Measurements from ENCODE around the gene ZNF148. TPM values are rescaled to one million over a fixed set of nuclear protein-coding genes. Genes with fewer than 3 reads are reported as not detected.

The ZNF148 gene
- total RNA-seq, 1 donor from 2014 or later = 17.7 TPM

DNA sequence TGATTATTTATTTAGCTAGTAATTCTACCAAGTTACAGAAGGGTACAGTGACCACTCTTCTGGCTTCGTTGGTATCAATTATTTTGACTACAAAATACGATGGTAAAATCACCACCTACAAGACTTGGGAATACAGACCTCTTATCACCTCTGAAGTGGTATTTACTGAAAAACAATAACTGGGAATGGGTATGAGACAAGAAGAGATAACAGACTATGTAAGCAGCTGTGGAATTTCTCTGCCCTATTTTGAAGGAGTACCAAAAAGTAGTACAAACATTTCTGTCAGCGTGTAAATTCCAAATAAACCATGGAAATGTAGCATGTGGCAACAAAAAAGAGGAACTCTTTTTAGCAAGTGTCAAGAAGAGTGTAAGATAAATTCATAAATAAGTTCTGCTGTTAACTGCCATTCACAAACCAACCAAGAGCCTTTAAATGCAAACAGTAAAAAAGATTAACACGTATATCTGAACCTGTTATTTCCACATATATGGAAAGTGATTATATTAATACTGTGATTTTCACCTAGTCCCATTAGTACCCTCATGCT, 85.6 kb downstream of the ZNF148 start:
- DNase-seq (ENCODE audit: low spot score) (no peak), ATAC-seq (no peak)

DNA sequence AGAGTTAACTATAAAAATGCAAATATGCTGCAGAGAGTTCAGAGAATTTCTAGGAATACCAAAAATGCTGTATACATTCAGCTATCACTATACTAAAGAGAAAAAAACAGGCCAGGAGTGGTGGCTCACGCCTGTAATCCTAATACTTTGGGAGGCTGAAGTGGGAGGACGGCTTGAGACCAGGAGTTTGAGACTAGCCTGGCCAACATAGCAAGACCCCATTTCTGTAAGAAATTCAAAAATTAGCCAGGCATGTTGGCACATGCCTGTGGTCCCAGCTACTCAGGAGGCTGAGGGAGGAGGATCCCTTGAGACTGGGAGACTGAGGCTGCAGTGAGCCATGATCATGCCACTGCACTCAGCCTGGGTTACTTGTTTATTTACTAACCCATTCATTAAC, 87.9 kb downstream of the ZNF148 start:
- ATAC-seq (no peak), DNase-seq (ENCODE audit: low spot score) (no peak)

DNA sequence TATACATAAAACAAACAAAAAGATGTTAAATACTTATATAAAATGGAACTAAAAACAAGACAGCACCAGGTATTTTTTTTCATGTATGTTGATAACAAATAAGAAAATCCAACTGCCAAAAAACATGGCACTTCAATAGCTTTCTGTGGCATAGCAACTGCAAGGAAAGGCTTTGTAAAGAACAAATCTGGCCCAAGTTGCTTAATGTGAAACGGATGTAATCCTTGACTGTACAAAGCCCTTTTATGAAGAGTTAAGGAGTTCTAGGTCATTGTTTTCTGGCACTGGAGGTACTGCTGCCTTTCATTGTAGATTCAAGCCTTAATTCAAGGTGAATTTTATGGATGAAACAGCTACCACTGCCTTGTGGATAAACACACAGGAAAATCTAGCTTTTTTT, 93.7 kb downstream of the ZNF148 start:
- no peak for DNase-seq (ENCODE audit: low spot score)
- no peak for ATAC-seq

DNA sequence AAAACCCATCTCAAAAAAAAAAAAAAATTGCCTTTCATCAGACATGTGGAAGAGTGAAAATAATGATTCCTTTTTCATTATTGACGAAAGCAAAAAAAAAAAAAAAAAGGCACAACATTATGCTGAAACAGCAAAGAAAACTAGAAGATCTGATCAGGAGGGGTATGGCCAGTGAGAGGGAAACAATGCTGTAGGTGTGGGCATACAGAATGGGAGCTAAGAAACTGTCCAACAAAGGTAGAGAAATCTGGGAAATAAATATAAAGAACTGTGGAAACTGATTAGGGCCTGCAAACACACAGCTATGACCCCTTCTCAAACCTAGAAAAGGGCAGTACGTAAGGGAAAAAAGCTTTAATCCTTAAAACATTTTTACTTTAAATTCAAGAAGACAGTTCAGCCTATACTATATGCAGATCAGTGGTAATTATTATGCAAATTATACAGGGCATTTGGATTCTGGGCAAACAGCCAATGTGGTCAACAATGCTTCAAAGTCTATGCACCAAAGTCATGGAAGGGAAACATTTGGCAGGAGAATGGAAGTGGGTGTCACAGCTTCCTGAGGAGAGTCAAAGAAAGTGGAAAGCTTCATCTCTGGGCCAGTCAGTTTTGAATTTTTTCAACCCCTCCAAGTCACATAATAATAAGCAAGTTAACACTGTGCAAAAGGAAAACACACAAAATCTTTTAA, 94.3 kb downstream of the ZNF148 start:
- ATAC-seq = peak; percentile 58
- DNase-seq (ENCODE audit: low spot score) = no peak

DNA sequence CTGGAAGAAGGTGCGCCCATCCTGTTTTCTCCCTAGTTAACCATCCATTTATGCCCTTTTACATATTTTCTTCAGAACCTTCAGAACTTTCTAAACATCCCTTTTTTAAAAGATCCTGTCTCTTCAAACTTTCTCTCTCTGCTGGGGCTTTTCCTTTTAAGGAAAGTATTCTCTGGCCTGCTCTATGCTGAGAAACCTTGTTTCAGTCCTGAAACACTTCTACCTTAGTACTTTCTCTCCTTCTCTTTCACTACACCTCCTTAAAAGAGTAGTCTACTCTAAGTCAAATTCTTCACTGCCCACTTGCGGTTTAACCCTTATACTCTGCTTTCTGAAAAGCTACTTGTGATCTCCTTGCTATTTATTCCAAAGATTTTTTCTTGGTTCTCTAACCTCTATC, 97.0 kb downstream of the ZNF148 start:
- ATAC-seq (no peak), DNase-seq (ENCODE audit: low spot score) (no peak)

DNA sequence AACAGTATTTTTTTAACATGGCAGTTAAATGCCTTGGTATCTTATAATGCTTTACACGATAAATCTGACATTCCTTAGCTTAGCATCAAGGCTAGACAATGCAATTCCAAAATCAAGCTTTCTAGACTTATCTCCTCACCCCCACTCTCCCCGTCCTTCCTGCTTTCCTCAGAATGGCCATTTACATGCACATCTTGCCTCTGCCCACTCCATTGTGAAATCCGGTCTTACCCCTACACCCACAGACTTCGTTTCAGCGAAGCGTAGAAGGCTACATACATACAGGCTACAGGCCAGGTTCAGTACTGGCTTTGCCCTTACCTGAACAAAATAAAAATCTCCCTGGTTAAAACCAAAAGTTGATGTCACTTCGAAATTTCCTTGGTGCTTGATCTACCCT, 104.0 kb downstream of the ZNF148 start:
- no peak for ATAC-seq
- no peak for DNase-seq (ENCODE audit: low spot score)

DNA sequence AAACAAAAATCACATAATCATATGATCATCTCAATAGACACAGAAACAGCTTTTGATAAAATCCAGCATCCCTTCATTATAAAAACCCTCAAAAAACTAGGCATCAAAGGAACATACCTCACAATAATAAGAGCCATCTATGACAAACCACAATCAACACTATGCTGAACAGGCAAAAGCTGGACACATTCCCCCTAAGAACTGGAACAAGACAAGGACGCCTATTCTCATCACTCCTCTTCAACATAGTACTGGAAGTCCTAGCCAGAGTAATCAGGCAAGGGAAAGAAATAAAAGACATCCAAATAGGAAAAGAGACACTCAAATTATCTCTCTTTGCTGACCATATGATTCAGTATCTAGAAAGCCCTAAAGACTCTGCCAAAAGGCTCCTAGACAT, 107.7 kb downstream of the ZNF148 start:
- no peak for ATAC-seq

DNA sequence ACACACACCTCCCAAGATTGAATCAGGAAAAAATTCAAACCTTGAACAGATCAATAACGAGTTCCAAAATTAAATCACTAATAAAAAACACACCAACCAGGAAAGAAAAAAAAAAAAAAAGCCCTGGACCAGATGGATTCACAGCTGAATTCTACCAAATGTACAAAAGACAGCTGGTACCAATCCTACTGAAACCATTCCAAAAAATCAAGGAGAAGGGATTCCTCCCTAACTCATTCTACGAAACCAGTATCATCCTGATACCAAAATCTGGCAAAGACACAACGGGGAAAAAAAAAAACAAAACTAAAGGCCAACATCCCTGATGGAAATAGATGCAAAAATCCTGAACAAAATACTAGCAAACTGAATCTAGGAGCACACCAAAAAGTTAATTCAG, 108.2 kb downstream of the ZNF148 start:
- DNase-seq (ENCODE audit: low spot score) (no peak), ATAC-seq (no peak)

More for the DNA sequence above, 107.7 kb downstream of the ZNF148 start:
- no peak for DNase-seq (ENCODE audit: low spot score)

DNA sequence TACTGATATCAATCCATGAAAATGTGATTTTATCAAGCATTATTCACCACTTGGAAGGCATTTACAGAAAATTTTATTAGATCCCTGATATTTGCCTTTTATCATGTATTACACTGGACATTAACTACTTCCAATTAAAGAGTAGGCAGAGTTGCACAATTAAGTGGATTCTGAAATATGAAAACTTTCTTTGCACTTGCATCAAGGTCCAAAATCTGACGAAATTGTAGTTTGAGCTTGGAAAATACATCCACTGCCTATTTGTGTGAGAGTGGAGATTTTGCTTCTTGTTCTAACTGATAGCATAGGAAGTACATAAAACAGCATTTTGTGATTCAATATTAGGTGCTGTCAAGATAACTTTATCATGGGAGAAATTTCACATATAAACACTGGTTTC, 113.0 kb downstream of the ZNF148 start:
- ATAC-seq (peak; percentile 39), DNase-seq (ENCODE audit: low spot score) (no peak)

DNA sequence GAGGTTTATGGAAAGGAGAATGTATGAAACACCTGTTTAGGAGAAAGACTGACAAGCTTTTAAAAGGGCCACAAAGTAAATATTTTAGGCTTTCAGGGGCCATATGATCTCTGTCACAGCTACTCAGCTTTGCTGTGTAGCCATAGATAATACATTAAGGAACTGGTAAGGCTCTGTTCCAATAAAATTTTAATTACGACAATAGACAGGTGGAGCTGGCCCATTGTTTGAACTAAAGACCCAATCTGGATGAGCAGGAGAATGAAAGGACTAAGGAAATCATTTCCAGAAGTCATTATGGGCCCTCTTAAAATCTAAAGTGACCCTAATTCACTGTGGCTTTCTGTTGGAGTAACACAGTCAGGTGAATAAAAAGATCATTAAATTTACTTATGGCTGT, 114.1 kb downstream of the ZNF148 start:
- ATAC-seq = no peak
- DNase-seq (ENCODE audit: low spot score) = no peak

DNA sequence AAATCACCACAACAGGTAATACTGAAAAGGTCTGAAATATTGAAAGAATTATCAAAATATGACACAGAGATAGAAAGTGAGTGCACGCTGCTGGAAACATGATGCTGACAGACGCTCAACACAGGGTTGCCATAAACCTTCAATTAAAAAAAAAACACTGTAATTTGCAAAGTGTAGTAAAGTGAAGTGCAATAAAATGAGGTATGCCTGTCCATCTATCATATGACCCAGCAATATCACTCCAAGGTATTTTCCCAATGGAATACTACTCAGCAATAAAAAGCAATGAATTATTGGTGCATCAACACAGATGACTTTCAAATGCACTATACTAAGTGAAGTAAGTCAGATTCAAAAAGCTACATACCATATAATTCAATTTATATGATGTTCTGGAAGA, 115.0 kb downstream of the ZNF148 start:
- no peak for DNase-seq (ENCODE audit: low spot score)
- ATAC-seq = no peak

DNA sequence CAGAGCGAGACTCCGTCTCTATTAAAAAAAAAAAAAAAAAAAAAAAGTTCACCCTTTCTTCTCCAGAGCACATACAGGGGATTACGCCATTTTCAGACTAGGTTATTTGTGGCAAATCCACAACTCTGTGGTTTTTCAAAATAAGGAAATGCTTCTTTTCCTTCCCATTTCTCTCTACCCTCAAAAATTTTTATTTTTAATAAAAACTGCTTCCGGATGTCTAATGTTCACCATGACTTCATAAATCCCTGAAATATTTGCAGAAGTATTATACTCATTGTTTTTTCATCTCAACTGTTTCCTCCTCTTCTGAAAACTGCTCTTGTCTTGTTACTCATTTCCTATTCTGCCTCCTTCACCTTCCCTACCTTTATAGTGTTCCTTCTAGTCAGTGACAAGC, 117.6 kb downstream of the ZNF148 start:
- no peak for DNase-seq (ENCODE audit: low spot score)
- no peak for ATAC-seq

DNA sequence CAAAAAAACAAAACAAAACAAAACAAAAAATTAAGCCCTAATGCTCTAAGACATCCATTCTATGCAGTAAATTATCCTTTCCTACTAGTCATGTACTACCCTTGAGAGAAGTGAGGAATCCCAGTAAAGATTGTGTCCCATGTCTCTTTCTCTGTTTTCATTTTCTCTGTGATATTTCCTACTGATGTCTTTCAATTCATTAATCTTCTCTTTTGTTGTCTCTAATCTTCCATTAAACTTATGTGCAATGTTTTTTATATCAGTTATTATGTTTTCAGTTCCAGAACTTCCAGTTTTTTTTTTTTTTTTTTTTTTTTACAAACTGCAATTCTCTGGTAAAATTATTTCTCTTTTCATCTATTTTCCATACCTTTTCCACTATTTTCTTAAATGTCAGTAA, 118.5 kb downstream of the ZNF148 start:
- ATAC-seq = no peak
- no peak for DNase-seq (ENCODE audit: low spot score)

DNA sequence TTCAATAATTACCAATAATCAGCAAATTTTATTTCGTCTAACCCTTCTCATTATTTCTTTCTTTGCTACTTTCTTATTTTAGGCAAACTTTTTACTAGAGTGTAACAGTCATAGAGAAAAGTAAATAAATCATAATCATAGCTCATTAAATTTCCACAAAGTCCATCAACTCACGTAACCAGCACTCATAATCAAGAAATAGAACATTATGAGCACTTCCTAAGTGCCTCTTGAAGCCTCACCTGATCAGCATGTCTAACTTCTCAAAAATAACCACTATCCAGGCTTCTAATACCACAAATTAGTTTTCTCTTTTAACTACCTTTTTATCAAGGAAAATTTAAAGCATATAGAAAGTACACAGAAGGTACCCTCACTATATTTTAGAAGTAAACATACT, 124.2 kb downstream of the ZNF148 start:
- ATAC-seq (no peak), DNase-seq (ENCODE audit: low spot score) (no peak)

DNA sequence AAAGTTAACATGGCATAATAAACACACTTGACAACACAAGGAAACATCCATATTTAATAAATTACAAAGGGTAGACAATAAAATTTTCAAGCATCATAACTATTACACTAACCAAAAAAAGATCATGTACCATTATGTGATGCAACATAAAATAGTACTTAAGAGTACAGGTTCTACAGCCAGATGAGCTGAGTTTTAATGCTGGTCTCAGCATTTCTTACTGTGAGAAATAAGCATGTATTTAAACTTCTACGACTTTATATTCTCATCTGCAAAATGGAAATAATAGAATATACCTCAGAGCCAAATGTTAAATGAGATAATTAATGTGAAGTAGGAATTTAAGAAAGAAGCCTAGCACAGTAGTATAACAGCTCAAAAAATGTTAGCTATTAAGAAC, 128.9 kb downstream of the ZNF148 start:
- DNase-seq (ENCODE audit: low spot score) (no peak), ATAC-seq (no peak)

DNA sequence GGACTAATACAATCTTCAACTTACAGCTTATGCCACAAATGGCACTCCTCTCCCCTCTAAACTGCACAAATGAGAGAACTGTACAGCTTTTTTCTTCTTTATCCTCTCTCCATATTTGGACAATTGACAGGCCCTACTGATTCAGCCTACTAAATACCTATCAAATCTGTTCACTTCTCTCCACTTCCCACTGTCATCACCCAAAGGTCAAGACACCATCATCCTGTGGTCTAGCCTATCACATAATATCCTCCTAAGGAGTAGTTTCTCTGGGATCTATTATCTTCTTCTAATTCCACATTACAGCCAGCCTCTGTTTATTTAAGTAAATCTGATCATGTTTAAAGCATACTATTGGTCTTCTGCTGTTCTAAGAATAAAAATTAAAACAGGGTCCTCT, 129.6 kb downstream of the ZNF148 start:
- DNase-seq (ENCODE audit: low spot score) (no peak), ATAC-seq (no peak)

DNA sequence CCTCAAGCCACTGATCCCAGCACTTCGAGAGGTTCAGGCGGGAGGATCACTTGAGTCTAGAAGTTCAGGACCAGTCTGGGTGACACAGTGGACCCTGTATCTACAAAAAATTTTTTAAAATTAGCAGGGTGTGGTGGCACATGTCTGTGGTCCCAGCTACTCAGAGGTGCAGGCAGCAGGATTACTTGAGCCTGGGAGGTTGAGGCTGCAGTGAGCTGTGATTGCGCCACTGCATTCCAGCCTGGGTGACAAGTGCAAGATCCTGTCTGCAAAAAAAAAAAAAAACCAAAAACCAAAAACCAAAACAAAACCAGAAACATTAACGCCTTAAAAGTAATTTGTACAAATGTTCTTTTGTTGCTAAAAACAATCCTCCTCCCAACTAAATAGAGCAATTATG, 134.6 kb downstream of the ZNF148 start:
- DNase-seq (ENCODE audit: low spot score) (no peak), ATAC-seq (no peak)

DNA sequence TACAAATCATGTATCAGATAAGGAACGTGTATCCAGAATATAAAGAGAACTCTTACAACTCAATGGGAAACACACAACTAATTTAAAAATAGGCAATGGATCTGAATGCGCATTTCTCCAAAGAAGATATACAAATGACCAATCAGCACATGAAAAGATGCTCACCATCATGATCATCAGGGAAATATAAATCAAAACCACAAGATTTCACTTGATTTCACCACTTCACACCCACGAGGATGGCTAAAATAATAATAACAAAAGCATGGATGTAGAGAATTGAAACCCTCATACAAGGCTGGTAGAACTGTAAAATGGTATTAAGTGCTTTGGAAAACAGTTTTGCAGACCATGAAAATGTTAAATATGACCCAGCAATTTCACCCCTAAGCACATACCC, 135.9 kb downstream of the ZNF148 start:
- ATAC-seq (no peak), DNase-seq (ENCODE audit: low spot score) (no peak)

DNA sequence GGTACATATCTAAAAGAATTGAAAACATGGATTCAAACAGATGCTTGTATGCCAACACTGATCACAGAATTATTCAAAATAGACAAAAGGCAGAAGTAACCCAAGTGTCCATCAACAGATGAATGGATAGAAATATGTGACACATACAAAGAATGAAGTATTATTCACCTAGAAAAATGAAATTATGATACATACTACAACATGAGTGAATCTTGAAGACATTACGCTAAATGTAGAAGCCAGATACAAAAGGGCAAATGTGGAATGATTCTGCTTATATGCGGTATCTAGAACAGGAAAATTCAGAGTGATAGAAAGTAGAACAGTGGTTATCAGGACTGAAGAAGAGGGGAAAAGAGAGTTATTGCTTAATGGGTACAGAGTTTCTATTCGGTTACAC, 136.4 kb downstream of the ZNF148 start:
- ATAC-seq (no peak), DNase-seq (ENCODE audit: low spot score) (no peak)

DNA sequence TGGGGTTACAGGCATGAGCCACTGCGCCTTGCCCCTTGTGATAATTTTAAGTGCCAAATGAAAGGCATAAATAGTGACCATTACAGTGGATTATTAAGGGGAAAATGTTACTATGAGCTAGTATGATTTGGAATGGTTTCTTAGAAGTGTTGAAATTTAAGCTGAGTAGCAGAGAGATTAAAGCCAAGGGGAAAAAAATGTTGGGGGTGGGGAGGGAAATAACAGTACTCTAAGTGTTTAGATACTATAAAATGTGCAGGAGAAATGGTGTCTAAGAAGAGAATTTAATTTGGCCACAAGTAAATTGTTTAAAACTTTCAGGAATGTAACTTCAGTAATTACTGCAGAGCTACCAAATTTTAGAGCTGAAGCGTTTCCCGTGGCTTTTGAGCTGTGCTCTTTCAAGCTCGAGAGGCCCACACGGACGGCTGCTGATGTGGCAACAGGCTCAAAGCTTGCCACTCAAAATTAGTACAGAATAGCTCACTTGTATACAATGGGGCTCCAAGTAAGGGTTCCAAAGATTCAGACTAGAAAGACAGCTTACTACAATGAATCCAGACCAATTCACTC, 138.7 kb downstream of the ZNF148 start:
- ATAC-seq = no peak
- DNase-seq (ENCODE audit: low spot score) = no peak

DNA sequence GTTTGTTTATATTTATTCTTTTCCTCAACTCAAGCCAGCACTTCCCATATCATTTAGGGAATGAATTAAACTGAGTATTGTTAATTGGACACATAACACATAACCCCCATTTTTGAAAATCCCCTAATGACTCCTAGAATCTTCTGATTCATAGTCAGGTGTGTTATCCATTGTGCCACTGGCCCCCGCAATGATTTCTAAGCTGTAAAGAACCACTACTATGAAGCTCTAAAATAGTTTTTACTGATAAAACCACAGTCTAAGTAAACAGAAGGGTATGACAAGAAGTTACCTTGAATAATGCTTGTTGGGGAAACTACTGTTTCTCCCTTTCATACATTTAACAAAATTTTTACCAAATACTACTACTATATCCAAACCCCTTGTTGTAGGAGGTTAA, 140.3 kb downstream of the ZNF148 start:
- DNase-seq (ENCODE audit: low spot score) (no peak), ATAC-seq (no peak)

DNA sequence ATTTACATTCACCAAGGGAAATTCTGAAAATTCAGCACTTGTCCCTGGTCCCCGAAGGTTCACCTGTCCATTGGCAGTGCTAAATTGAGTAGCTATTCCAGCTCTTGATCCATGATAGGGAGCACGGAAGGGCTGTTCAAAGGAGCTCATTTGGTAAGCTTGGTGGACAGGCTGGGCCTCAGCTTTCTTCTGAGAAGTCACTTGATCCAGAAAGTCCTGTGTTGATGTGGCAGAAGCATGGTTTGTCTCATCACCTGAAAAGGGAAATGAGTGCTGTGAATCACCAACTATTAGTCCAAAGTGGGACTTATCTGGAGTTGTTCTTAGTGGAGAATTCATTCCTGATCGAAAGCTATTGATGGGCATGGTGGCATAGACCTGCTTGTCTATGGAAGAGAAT, 142.7 kb downstream of the ZNF148 start:
- no peak for DNase-seq (ENCODE audit: low spot score)
- no peak for ATAC-seq

DNA sequence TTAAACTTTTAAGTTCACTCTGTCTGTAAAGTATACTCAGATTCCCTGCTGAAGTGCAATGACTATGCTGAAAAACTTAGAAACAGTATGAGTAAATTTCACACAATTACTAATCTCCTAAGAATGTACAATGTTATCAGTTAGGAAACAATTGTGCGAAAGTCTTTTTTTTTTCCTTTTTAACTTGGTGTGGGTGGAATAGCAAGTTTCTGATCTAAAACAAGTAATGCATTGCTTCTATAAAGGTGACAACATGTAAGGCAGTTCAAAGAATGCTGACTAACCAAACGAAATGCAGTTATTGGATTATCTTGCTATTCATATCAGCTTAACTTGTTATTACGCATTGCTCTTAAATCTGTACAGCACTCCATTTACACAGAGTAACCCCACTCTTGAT, 143.2 kb downstream of the ZNF148 start:
- DNase-seq (ENCODE audit: low spot score) (no peak), ATAC-seq (no peak)

Measured in left lobe of liver (tissue), 2 donors.